Mammary epithelial cell (primary cell): Measurements from ENCODE around the gene DPF3.

Experiments used
- EZH2 ChIP-seq: IDR thresholded peaks from 2 replicates; pipeline ENCODE4 v1.6.1; 2012; ENCODE audit warnings: low read length, inconsistent platforms, borderline replicate concordance
- TF ChIP-seq, protein P1 (sequence below), 2 donors: IDR thresholded peaks in 1 of 2; conservative IDR thresholded peaks in 1 of 2; 2 replicates each; pipeline ENCODE4 v1.5.1; 2011 to 2012; ENCODE audit warnings: inconsistent platforms in 2 of 2, low read length in 2 of 2, mild to moderate bottlenecking in 2 of 2, control low read depth in 1 of 2, low read depth in 1 of 2; ENCODE audit not compliant: insufficient read depth in 1 of 2; ENCODE audit errors: extremely low read depth in 1 of 2

DNA sequence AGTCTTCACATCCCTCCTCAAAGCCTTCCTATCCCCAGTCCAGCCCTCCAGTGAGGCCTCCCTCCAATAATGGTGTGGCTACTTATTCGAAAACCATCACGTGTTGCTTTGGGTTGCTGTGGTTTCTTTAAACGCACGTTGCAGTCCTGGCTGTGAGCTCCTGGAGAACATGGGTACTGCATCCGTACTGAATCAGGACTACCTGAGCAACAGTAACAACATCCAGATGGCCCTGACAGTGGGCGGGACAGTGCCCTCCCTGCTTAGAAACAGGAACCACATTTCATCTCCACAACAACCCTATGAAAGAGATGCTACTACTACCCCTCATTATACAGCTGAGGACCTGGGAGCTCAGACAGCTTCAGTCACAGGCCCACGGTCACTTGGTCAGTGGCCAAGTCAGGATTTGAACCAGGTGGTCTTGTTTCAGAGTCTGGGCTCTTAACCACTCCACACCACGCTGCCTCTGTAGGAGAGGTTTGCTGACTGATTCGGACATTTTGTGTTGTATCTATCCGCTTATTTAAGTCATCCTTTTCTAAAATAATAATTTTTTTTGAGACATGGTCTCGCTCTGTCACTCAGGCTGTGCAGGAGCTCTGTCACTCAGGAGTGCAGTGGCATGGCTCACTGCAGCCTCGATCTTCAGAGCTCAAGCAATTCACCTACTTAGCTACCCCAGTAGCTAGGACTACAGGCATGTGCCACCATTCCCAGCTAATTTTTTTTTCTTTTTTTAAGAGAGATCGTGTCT, 104.8 kb downstream of the DPF3 start:
- TF ChIP-seq, protein P1, sequence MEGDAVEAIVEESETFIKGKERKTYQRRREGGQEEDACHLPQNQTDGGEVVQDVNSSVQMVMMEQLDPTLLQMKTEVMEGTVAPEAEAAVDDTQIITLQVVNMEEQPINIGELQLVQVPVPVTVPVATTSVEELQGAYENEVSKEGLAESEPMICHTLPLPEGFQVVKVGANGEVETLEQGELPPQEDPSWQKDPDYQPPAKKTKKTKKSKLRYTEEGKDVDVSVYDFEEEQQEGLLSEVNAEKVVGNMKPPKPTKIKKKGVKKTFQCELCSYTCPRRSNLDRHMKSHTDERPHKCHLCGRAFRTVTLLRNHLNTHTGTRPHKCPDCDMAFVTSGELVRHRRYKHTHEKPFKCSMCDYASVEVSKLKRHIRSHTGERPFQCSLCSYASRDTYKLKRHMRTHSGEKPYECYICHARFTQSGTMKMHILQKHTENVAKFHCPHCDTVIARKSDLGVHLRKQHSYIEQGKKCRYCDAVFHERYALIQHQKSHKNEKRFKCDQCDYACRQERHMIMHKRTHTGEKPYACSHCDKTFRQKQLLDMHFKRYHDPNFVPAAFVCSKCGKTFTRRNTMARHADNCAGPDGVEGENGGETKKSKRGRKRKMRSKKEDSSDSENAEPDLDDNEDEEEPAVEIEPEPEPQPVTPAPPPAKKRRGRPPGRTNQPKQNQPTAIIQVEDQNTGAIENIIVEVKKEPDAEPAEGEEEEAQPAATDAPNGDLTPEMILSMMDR (conservative IDR thresholded peaks at IDR 0.05 in 1 of 2, IDR thresholded peaks at IDR 0.05 in 1 of 2; ENCODE audit: extremely low read depth in 1 of 2, insufficient read depth in 1 of 2, low read depth in 1 of 2, low read length in 2 of 2), result no peak
- no peak for TF ChIP-seq EZH2
